CD4-positive, alpha-beta T cell treated with Interleukin-2 at 100 ng/mL for 4 hours (primary cell): Measurements from ENCODE around the gene HES1.

Source experiments
- DNase-seq: peaks from one replicate; pipeline ENCODE4 v3.0.0-alpha.2; 2020; ENCODE audit warnings: low spot score

The HES1 gene

DNA sequence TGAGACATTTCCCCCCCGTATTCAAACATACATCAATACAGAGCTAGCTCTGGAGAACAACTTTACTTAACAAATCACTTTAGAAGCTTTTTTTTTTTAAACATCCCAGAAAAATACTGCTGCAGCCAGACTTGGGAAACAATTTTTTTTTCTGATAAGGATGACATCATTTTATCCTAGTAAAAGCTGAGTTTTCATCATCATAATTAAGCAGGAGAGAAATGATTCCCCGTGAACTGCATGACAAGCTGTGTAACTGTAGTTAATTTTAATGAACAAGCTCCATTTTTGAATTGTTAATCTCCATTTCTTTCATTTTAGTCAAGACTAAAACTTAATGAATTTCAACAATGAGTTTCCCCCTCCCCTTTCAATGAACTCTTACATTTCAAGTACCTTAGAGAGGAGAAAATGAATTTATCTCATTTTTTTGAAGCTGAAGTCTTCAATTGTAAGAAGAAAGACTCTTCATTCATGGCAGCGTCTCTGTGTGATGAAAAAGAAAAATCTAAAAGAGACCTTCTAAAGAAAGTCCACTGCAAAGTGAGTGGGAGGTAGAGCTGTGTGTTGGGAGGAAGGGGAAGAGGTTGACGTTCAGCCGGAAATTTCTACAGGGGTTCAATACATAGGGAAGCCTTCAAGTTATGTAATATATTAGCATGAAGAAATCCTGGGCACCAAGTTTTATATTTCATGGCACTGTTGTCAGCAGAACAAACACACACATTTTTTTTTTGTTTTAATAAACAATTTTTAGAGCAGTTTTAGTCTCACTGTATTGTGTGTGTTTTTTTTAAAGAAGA is 31.7 kb downstream of the HES1 start:
- no peak for DNase-seq

DNA sequence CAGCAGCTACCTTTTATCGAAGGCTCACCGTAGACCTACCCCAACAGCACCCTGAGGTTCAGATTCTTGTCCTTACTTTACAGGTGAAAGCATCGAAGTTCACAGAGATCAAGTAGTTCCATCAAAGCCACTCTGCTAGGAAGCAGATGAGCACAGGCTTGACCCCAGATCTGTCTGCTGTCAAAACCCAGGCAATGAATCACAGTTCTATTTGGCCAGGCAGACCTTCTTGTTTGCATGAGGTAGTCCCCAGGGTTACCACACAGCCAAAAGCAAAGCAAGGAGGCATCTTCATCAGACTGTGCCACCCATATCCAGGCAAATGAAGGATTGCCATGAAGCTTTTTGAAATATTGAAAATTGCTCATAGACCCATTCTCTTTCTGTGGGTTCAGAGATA is 33.0 kb downstream of the HES1 start:
- no peak for DNase-seq

DNA sequence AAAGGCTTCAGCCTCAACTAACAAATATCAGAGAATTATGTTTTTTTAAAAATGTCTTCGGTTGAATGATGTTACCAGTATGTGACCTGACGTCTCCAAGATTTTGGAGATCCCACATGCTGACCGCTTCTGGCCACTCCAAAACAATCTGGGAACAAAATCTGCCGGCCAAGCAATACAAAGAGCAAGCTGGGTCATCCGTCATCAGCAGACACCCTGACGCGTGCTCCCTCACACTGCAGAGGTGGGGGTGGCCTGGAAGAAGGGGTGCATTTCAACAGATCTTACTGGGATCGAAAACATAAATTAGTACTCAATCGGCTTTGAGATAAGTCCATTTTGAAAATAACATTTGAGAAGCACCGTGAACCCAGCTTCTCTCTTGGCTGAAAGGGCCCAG is 33.6 kb downstream of the HES1 start:
- DNase-seq, result no peak

DNA sequence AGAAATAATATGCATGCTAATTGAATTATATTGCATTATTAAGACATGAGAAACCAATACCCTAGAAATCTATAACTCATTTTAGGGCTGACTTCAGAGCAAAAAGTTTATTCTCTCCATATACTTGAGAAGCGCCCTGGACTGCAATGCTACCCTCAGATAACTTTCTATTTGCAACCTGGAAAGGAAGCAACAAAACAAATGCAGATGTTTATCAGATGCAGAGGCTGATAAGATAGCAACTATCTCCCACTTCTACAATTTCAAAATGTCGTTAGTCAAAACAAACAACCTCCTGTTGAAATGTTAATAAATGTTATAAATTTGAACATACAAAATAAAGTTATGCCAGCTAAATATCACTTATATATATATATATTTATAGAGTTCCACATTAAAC is 34.8 kb downstream of the HES1 start:
- DNase-seq, result no peak

DNA sequence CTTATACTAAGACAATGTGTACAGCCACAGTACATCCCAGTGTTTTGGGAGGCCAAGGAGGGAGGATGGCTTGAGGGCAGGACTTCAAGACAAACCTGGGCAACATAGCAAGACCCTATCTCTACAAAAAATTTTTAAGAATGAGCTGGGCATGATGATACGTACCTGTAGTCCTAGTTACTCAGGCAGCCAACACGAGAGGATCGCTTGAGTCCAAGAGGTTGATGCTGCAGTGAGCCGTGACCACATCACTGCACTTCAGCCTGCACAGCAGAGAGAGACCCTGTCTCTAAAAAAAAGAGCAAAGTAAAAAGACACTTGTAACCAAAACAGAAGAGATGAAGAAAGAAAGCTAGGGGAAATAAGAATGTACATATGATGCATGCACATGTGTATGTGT is 38.5 kb downstream of the HES1 start:
- no peak for DNase-seq

DNA sequence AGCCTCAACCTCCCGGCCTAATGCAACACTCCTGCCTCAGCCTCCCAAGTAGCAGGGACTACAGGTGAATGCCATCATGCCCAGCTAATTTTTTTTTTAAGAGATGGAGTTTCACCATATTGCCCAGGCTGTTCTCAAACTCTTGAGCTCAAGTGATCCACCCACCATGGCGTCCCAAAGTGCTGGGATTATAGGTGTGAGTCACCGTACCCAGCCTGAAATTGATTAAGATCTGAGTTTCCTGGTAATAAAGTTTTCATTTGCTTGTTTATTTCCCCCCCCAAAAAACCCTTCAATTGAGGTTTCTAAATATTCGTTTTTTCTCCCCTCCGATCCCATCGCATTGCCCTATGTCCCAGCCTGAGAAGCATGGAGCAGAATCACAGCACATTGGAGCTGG is 39.0 kb downstream of the HES1 start:
- no peak for DNase-seq

DNA sequence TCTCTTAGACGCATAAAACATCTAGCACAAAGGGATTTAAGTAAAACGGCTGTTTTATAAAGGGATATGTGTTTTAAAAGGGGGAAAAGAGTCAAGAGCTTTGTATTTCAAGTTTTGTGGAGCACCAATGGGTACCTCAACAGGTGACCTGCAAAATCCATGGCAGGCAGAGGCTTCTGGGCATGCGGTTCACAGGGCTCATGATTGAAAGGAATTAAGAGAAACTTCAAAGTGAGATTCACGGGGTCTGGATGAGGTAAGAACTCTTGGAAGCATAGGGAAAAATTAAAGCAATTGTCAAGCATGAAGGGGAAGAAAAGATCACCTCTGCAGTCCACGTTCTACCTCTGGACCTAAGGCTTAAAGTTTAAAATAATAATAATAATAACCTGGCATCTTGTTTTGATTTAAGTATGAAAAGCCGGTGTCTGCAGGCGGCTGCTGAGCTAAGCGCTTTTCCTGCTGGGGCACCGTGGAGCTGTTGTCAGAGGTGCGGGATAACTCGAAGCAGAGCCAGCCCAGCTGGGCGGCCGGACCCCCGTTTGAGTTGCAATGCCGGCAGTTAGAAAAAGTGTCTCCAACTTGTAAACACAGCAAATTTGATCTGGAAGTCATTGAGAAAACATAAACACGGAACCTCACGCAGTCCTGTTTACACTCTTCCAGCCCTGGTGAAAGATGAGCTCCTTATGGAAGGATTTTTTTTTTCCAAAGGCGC is 40.5 kb downstream of the HES1 start:
- DNase-seq, result no peak

DNA sequence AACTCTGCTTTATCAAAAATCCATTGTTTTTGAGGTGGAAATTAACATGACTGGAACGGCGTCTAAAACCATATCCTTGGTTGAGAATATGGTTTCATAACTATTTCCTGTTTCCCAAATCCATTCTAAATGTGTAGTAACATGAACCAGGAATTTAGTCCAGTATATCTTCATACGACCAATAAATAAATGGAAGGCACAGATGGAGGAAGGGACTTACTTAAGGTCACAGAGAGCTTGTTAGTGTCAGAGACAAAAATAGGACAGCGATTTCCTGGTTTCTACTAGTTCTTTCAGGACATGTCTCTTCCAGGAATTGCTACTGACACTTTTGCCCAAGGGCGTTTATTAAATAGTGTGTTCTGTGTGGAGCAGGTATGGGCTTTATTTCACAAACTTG is 41.2 kb downstream of the HES1 start:
- no peak for DNase-seq

DNA sequence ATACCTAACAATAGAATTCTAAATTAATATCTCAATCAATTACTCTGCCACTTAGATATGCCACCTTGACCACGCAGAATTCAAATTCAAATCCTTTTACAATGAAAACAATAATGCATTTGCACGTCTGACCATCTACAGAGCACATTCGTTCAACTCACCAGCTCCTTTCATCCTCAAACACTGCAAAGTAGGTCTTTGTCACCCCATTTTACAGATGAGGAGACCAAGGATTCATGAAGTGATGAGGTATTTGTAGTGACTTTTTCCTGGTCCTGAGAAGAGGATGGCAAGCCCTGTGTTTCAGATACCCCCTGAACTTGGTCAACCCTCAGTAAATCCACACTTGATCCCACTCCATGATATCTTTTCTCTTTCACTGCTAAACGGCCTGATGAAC is 42.2 kb downstream of the HES1 start:
- DNase-seq, result no peak

DNA sequence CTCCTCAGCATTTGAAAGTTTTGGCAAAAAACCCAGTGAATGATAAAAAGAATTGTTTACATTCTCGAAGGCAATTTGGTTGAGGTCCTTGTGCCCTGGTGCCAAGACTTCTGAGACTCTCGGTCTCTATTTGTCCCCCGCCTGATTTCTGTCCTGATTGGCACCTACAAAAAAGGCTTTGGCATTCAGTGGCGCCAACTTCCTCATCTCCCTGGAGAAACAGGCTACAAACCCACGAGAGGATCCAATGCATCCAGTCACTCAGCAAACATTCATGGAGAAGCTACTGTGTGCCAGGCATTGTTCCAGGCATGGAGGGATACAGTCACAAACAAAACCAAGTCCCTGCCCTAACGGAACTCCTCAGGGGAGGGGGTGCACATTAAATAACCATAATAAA is 42.7 kb downstream of the HES1 start:
- DNase-seq, result no peak

DNA sequence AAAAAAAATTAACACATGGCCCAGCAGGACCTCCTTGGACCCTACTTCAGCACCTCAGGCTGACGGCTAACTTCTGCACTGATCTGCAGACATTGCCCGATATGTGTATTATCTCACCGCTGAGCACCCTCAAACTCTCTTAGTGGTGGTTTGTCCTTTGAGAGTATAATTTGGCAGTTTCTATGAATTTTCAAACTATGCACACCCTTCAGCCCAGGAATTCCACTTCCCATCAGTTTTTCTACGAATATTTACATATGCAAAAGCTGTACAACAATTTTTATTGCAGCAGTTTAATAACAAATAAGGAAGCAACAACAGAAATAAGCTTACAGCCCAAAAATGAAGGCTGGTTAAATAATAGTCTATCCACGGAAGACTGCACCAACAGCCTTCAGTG is 44.6 kb downstream of the HES1 start:
- DNase-seq, result no peak

DNA sequence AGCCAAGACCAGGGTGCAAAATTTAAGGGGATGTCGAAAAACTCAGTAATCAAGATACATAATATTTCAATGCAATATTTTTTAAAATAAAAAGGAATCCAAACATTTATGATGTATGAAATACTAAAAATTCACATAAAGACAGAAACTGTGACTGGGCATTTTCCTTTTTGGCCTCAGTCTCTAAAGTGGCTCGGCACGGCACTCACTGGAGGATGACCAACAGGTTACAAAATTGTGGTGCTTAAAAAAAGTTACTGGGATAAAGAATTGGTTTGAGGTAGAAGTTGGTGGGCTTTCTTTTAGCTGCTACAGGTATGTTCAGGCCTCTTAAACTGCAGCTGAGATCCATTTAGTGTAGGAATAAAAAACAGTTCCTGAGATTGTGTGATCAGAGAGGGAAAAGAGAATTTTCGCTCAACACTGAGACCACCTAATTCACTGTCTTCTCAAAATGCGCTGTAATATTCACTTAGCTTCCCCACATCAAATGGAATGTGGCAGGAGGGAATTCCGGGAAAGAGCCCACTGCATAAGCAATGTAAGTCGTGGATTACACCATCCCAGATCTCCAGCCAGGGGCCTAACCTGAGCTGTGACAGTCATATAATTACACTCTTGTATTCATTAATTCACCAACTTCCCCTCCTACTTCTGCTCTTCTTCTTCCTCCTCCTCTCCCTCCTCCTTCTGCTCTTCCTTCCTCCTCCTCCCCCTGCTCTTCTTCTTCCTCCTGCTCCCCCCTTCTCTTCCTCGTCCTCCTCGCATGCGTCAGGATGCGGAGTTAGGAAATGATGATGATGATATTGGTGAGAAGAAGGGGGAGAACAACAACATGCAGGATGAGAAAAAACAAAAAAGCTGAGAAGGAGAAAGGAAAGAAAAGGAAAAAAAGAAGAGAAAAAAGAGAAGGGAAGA is 45.9 kb downstream of the HES1 start:
- DNase-seq, result no peak

DNA sequence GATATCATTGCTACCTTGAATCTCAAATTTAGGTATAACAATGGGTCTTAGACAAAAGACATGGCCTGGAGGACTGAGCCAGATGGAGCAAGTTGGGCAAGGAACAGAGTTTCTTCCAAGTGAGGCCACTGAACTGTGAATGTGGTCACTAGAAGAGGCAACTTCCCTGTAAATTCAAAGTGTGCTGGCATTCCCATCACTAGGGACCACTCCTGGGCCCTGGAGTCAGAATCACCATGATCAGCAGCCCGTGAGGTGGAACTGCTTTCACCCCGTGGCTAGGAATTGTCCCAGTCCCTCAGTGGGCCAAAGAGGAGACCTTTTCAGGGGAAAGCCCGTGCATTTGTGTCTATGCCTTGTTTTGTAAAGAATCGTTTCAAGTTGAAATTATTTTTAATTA is 47.3 kb downstream of the HES1 start:
- DNase-seq, result no peak

DNA sequence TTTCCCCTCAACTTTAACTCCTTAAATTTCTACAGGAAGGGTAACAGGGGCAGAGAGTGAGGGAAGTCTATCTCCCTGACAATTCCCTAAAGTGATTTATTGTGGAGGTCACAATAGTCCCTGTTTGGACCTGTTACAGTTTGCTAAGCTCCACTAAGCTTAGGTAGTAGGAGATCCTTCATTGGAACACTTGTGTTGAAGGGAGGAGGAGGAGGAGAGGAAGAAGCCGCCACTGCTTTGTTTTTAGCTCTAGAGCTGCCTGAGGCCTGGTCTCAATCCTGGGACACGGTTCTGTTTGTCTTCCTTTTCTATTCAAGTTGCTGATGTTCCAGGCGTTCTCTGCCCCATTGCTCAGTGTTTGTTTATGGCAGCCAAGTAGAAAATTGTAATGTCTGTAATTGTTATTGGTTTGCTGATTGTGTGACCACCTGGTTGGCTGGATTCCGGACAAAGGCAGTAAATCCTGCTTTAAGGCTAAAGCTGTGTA is 48.4 kb downstream of the HES1 start:
- DNase-seq, result no peak

DNA sequence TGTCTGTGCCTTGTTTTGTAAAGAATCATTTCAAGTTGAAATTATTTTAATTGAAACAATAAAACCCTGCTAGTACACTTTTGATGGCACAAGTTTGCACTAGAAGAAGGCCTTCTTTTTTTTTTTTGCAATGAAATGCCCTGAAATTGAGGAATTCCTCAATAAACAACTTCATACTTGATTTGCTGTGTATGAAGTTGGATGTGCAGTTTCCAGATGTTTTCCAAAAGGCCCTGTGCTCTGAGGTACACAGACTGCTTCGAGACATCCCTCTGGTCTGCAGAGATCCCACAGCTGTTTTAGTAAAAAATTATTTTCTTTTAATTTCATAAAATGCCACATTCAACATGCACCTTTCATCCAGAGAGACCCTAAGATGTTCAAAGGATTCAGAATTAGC is 48.9 kb downstream of the HES1 start:
- DNase-seq, result no peak

DNA sequence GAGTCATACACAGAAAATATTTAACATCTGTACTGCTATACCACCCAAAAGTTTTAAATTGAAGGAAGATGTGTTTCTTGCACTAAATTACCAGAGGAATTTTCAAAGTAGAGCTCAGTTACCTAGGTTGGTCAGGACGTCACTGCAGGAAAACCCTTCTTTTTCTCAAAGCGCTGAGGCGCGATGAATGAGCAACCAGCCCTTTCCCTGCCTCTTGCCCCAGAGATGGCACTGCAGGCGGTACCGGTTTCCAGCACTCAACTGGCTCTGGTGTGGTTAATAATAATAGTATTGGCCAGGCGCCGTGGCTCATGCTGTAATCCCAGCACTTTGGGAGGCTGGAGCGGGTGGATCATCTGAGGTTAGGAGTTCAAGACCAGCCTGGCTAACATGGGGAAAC is 49.3 kb downstream of the HES1 start:
- no peak for DNase-seq

DNA sequence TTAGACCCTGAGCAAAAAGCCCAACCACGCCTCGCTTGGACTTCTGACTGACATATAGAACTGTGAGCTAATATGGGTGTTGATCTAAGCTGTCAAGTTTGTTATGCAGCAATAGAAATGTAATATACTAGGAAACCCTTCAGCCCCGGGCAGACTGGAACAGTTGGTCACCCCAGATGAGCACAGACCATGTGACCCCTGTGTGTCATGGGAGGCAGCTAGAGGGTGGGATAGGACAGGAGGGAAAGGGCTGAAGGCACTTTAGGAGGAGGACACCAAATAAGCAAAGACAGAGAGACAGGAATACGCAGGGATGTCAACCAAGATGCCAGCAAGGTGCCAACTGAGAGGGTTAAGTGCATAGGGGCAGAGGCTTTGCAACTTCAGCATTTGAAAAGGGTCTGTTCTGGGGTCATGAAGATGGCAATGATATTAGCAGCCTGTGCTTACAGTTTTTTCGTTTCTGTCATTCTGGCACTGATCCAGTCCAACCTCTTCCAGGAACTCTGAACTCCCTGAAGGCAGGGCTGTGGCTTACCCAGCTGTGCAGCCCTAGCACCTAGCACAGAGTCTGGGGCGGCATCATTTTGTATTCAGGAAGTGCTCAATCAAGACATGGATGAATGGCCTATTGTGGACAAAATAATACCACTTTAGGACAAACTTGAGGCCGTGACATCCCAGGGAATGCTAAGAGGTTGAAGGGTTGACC is 51.4 kb downstream of the HES1 start:
- DNase-seq, result no peak
